DND-41 (cell line): Measurements from ENCODE around the gene TBXAS1.

Source experiments
- CTCF ChIP-seq: IDR thresholded peaks from 2 replicates; pipeline ENCODE4 v1.5.1; 2012; ENCODE audit warnings: borderline replicate concordance, low read length, moderate library complexity, mild to moderate bottlenecking; ENCODE audit not compliant: poor library complexity, severe bottlenecking; ENCODE audit errors: extremely low read depth
- EZH2 ChIP-seq: IDR thresholded peaks from 3 replicates; pipeline ENCODE4 v1.6.1; 2012; ENCODE audit warnings: borderline replicate concordance, low read depth, mild to moderate bottlenecking, moderate library complexity, low read length, inconsistent platforms; ENCODE audit not compliant: severe bottlenecking

- no peak for TF ChIP-seq CTCF
- no peak for TF ChIP-seq EZH2
These were observed 233.7 kb downstream of the TBXAS1 start, which contains the start of gene PARP12 for GRCh38 chr7:140062528-140063299.
